HCT116 (cell line): ENCODE results near the gene ZNRF3. TPM values are rescaled to one million over a fixed set of nuclear protein-coding genes. Genes with fewer than 3 reads are reported as not detected.

ENCODE experiments used
- ATAC-seq: fragments of 200-7000 bp; cut with Tn5 transposase; 2 replicates; pipeline ENCODE4 v1.9.1; 2020; ENCODE audit warnings: mild to moderate bottlenecking, moderate library complexity
- BruUV-seq: library from RNA; stranded (reverse); fragments of 400-500 nt; replicated peaks from 2 replicates; lab custom pipeline; 2021; lab: Mats Ljungman, UMichigan
- CTCF ChIA-PET: fragments of 300-600 bp; sonication (Branson Sonifier 250); formaldehyde crosslinking; loops from one replicate; lab custom pipeline; 2021; ENCODE audit warnings: antibody characterized with exemption; lab: Charles Lee
- POLR2A ChIA-PET: fragments of 300-600, 350-600 bp; sonication (Branson Sonifier 250); formaldehyde crosslinking; loops from one replicate; lab custom pipeline; 2021; ENCODE audit warnings: antibody characterized with exemption; lab: Charles Lee
- RAD21 ChIA-PET, 2 experiments: fragments of 300-600 bp; sonication (Branson Sonifier 250); formaldehyde crosslinking; loops; one replicate each; lab custom pipeline; 2023; ENCODE audit warnings: low total read pairs in 2 of 2; ENCODE audit not compliant: uncharacterized antibody in 2 of 2, unreplicated experiment in 2 of 2, low non-redundant PET in 1 of 2; lab: Charles Lee
- DNase-seq: peaks from one replicate; pipeline ENCODE4 v3.0.0-alpha.2; 2010; ENCODE audit warnings: low read depth, low spot score
- H2AFZ ChIP-seq: fragments of 200-600 bp; shearing (Covaris generic), sonication (generic); 2 replicates; pipeline ENCODE4 v1.6.1; 2017; ENCODE audit warnings: low read depth, mixed run types, mixed read lengths, antibody characterized with exemption, low read length; ENCODE audit not compliant: poor library complexity, severe bottlenecking
- H3K27ac ChIP-seq: 2 replicates; pipeline ENCODE4 v1.5.1; 2012; ENCODE audit warnings: low read depth, low read length
- H3K27me3 ChIP-seq: fragments of 200-600 bp; sonication (generic); 2 replicates; pipeline ENCODE4 v1.6.1; 2016; ENCODE audit warnings: mixed run types, low read length, mixed read lengths; ENCODE audit not compliant: insufficient read depth
- H3K36me3 ChIP-seq, 2 experiments: fragments of 200-500 bp in 1 of 2; fragments of 200-600 bp in 1 of 2; sonication (Bioruptor generic) in 1 of 2; sonication (generic) in 1 of 2; 2 replicates each; pipeline versions ENCODE4 v1.5.1 to v1.6.1; 2014 to 2016; ENCODE audit warnings: low read length in 2 of 2, inconsistent platforms in 1 of 2, mixed read lengths in 1 of 2, mixed run types in 1 of 2; ENCODE audit not compliant: insufficient read depth in 2 of 2, control insufficient read depth in 1 of 2
- H3K4me1 ChIP-seq, 2 experiments: fragments of 200-600 bp in 1 of 2; sonication (generic) in 1 of 2; 2 replicates each; pipeline versions ENCODE4 v1.5.1 to v1.6.1; 2012 to 2017; ENCODE audit warnings: low read length in 2 of 2, inconsistent platforms in 1 of 2, mild to moderate bottlenecking in 1 of 2, mixed read lengths in 1 of 2, mixed run types in 1 of 2, moderate library complexity in 1 of 2; ENCODE audit not compliant: insufficient read depth in 2 of 2, control insufficient read depth in 1 of 2
- H3K4me2 ChIP-seq: fragments of 200-600 bp; sonication (generic); 2 replicates; pipeline ENCODE4 v1.6.1; 2017; ENCODE audit warnings: mixed run types, low read length, mixed read lengths
- H3K4me3 ChIP-seq, 2 experiments: fragments of 200-600 bp in 1 of 2; sonication (generic) in 1 of 2; replicated peaks in 1 of 2; 2 replicates each; pipeline ENCODE4 v1.5.1; 2011 to 2016; ENCODE audit warnings: low read length in 2 of 2, control low read depth in 1 of 2, low read depth in 1 of 2, mild to moderate bottlenecking in 1 of 2, mixed read lengths in 1 of 2, mixed run types in 1 of 2
- H3K79me2 ChIP-seq: fragments of 200-600 bp; sonication (generic); 2 replicates; pipeline ENCODE4 v1.6.1; 2017; ENCODE audit warnings: mild to moderate bottlenecking, mixed run types, low read length, moderate library complexity, mixed read lengths; ENCODE audit not compliant: insufficient read depth
- H3K9ac ChIP-seq: fragments of 200-600 bp; sonication (generic); 2 replicates; pipeline ENCODE4 v1.6.1; 2016; ENCODE audit warnings: low read length, mixed read lengths
- H3K9me2 ChIP-seq: fragments of 200-600 bp; sonication (generic), shearing (Covaris generic); 2 replicates; pipeline ENCODE4 v1.6.1; 2017; ENCODE audit warnings: mixed run types, mild to moderate bottlenecking, moderate library complexity; ENCODE audit not compliant: insufficient read depth
- H3K9me3 ChIP-seq, 2 experiments: fragments of 200-500 bp in 1 of 2; fragments of 200-600 bp in 1 of 2; sonication (Bioruptor generic) in 1 of 2; sonication (generic) in 1 of 2; 2 replicates each; pipeline ENCODE4 v1.6.1; 2014 to 2017; ENCODE audit warnings: low read length in 2 of 2, mixed read lengths in 2 of 2, inconsistent platforms in 1 of 2, low read depth in 1 of 2, mild to moderate bottlenecking in 1 of 2, mixed run types in 1 of 2, moderate library complexity in 1 of 2; ENCODE audit not compliant: control insufficient read depth in 1 of 2, insufficient read depth in 1 of 2
- H4K20me1 ChIP-seq: fragments of 200-600 bp; sonication (generic), shearing (Covaris generic); 2 replicates; pipeline ENCODE4 v1.6.1; 2017; ENCODE audit warnings: mixed run types, mild to moderate bottlenecking, moderate library complexity; ENCODE audit not compliant: insufficient read depth
- ATF3 ChIP-seq: IDR thresholded peaks from 2 replicates; pipeline ENCODE4 v1.6.1; 2012
- CBX3 ChIP-seq: IDR thresholded peaks from 2 replicates; pipeline ENCODE4 v1.6.1; 2012; ENCODE audit warnings: low read depth
- CEBPB ChIP-seq: IDR thresholded peaks from 2 replicates; pipeline ENCODE4 v1.6.1; 2012; ENCODE audit warnings: low read depth
- EGR1 ChIP-seq: IDR thresholded peaks from 2 replicates; pipeline ENCODE4 v1.6.1; 2012; ENCODE audit warnings: low read depth
- ELF1 ChIP-seq: IDR thresholded peaks from 2 replicates; pipeline ENCODE4 v1.6.1; 2012; ENCODE audit warnings: low read depth, borderline replicate concordance
- EZH2 ChIP-seq: fragments of 200-600 bp; sonication (generic); IDR thresholded peaks from 2 replicates; pipeline ENCODE4 v1.6.1; 2017; ENCODE audit warnings: antibody characterized with exemption, mixed run types
- JUND ChIP-seq: IDR thresholded peaks from 2 replicates; pipeline ENCODE4 v1.6.1; 2012
- MAX ChIP-seq: IDR thresholded peaks from 2 replicates; pipeline ENCODE4 v1.6.1; 2012
- REST ChIP-seq: IDR thresholded peaks from 2 replicates; pipeline ENCODE4 v1.6.1; 2012; ENCODE audit warnings: low read depth
- SIN3A ChIP-seq: IDR thresholded peaks from 2 replicates; pipeline ENCODE4 v1.6.1; 2012; ENCODE audit warnings: low read depth
- SP1 ChIP-seq: IDR thresholded peaks from 2 replicates; pipeline ENCODE4 v1.6.1; 2012; ENCODE audit warnings: low read depth
- TCF7L2 ChIP-seq: IDR thresholded peaks from 2 replicates; pipeline ENCODE4 v1.7.0; 2011; ENCODE audit warnings: borderline replicate concordance, inconsistent platforms; ENCODE audit not compliant: insufficient read depth, insufficient read length; ENCODE audit errors: extremely low read depth
- ZBTB33 ChIP-seq: IDR thresholded peaks from 2 replicates; pipeline ENCODE4 v1.6.1; 2011; ENCODE audit warnings: mild to moderate bottlenecking, low read length, moderate library complexity; ENCODE audit not compliant: insufficient replicate concordance; ENCODE audit errors: extremely low read depth
- ZFX ChIP-seq: fragments of 450-650 bp; IDR thresholded peaks from 2 replicates; pipeline ENCODE4 v1.6.1; 2017
- intact Hi-C: fragments of 100-400 bp; cut with micrococcal nuclease; formaldehyde crosslinking; loops from 2 replicates; pipeline ENCODE4 v1.10.0; 2022
- total RNA-seq: library from RNA; stranded (reverse); gene quantifications from one replicate; pipeline ENCODE4 v1.2.1, GENCODE V29; 2021; ENCODE audit not compliant: unreplicated experiment

ZNRF3 gene
- total RNA-seq, 1 experiment from 2014 or later: 12.2 TPM

- Histone ChIP-seq H3K27me3 (no peaks in the 10 kb centered on the region), H3K9ac (no peak overlapping the region), H3K9me3 (no peaks in the 10 kb centered on the region)
- CTCF ChIA-PET: no interaction called here
- intact Hi-C loops: no loop called here
- no peak for TF ChIP-seq ZBTB33
- TF ChIP-seq ATF3: no peak
- TF ChIP-seq ELF1: no peak
- no peak for TF ChIP-seq EZH2
- TF ChIP-seq CEBPB: no peak
- TF ChIP-seq ZFX: no peak
- TF ChIP-seq TCF7L2: no peak
- TF ChIP-seq EGR1: no peak
- TF ChIP-seq, all 23 proteins: peak for 0
- H2AFZ ChIP-seq: no peak overlapping the region
- ATAC-seq (no peak), DNase-seq (no peak)
- no peak overlapping the region for H3K4me3 ChIP-seq
- no peaks in the 10 kb centered on the region; the same call in 1 of the 2 replicates for H4K20me1 ChIP-seq
- H3K36me3 ChIP-seq: no peaks in the 10 kb centered on the region
- no peaks in the 10 kb centered on the region for H3K9me2 ChIP-seq
- ChIA-PET POLR2A (no interaction called here), RAD21 (no interaction called here)
- no peak overlapping the region for H3K27ac ChIP-seq
- BruUV-seq: no TSS peak
- H3K79me2 ChIP-seq: peaks cover 60% of the 10 kb centered on the region
- no peak overlapping the region for H3K4me2 ChIP-seq
- peaks cover 7 to 14% of the 10 kb centered on the region in 2 experiments; a peak in 3 of 4 replicates for H3K4me1 ChIP-seq
Measured at GRCh38 chr22:28947125-28947524, 63.8 kb downstream of the ZNRF3 start.

- Histone ChIP-seq H3K36me3 (no peaks in the 10 kb centered on the region), H2AFZ (no peak overlapping the region), H4K20me1 (no peaks in the 10 kb centered on the region; the same call in 1 of the 2 replicates), H3K9me3 (no peaks in the 10 kb centered on the region), H3K27ac (no peak overlapping the region), H3K4me3 (no peak overlapping the region), H3K4me2 (no peak overlapping the region), H3K79me2 (peaks cover 57% of the 10 kb centered on the region), H3K27me3 (no peaks in the 10 kb centered on the region), H3K9me2 (no peaks in the 10 kb centered on the region), H3K4me1 (peaks cover 19 to 20% of the 10 kb centered on the region in 2 experiments; a peak in 3 of 4 replicates), H3K9ac (no peak overlapping the region)
- DNase-seq (no peak), ATAC-seq (no peak)
- ChIA-PET CTCF (no interaction called here), POLR2A (no interaction called here), RAD21 (no interaction called here)
- no TSS peak for BruUV-seq
- intact Hi-C loops: no loop called here
- no peak for TF ChIP-seq REST
- TF ChIP-seq SIN3A: no peak
- TF ChIP-seq MAX: no peak
- TF ChIP-seq CEBPB: no peak
- TF ChIP-seq JUND: no peak
- TF ChIP-seq TCF7L2: no peak
- TF ChIP-seq CBX3: no peak
- no peak for TF ChIP-seq ZFX
- TF ChIP-seq SP1: no peak
Measured at GRCh38 chr22:28948424-28948823, 65.1 kb downstream of the ZNRF3 start.
